HG02642 (cell line): ENCODE data around the gene DOCK2.
A peak's percentile ranks its signal among the peaks of the same experiment; 100 is the strongest.
"Not testable (repeated sequence)": the region's sequence is repeated elsewhere in the genome, so short reads cannot be mapped to it uniquely, and the experiment has no call there.

Source experiments
- ATAC-seq: cut with Tn5 transposase; IDR thresholded peaks from one replicate; pipeline ENCODE4 v1.9.1; 2021; ENCODE audit warnings: mild to moderate bottlenecking; ENCODE audit not compliant: unreplicated experiment, poor library complexity

Gene DOCK2

GRCh38 chr5:169636477-169637084, 494 bp upstream of the DOCK2 start:
- no peak for ATAC-seq

DNA sequence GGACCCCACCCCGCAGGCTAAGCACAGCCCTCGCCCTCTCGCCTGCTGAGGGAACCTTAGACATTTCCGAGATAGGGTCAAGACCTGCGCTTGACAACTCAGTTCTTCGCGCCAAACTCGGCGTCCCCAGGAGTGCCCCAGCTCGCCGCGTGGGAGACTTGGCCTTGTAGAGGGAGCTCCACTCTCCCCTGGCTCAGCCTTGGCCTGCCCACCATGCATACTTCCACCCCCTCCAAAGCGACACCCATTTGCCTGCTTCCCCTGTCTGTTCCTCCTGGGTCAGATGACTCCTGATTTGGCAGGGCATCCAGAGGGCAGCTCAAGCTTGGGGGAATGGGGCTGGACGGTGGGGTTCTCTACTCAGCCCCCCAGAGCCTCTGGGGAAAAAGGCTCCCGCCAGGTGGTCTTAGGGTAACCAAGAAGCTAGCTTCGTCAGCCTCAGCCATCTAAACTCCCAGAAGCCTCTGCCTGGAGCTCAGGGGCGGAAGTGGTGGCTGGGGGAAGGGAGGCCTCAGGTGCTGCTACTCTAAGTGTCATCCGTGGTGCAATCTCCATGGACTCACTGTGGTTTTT, 560 bp downstream of the DOCK2 start:
- peak; percentile 67 for ATAC-seq

DNA sequence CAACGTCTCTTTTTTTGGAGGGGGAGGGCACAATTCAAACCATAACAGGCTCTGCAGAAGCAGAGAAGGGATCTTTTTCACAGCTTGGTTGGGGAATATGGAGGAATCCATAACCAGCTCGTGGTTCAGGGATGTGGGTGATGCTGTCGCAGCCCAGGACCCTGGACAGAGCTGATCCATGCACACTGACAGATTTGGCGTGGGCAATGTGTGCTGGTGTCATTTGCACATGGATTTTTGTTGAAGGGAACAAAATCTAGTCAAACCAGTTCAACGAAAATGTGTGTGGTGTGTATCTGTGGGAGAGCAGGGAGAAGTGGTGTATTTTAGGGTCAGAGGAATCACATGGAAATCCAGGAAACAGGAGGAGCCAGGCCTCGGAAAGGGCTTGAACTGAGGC, 4.2 kb downstream of the DOCK2 start:
- no peak for ATAC-seq

GRCh38 chr5:169646856-169647255, 9.8 kb downstream of the DOCK2 start:
- peak; percentile 37 for ATAC-seq

DNA sequence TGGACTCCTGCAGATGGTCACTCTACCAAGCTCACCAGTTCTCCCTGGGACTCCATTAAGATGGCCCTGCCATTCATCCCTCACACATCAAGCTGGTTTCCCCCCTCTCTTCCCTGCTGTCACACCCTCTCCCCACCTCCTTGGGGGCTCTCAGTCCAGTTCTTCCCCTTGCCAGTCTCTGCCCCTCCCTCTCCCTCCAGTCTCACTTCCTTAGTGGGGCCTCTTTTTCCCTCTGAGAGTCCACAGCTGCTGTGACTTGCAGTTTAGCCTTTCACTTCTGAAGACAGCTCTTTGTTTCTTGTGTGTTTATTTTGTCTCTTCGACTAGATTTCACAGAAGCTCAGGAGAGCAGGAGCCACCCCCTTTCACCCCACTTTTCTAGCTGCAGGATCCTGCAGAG, 10.5 kb downstream of the DOCK2 start:
- peak; percentile 50 for ATAC-seq

GRCh38 chr5:169648725-169649310, 11.7 kb downstream of the DOCK2 start:
- ATAC-seq: no peak

DNA sequence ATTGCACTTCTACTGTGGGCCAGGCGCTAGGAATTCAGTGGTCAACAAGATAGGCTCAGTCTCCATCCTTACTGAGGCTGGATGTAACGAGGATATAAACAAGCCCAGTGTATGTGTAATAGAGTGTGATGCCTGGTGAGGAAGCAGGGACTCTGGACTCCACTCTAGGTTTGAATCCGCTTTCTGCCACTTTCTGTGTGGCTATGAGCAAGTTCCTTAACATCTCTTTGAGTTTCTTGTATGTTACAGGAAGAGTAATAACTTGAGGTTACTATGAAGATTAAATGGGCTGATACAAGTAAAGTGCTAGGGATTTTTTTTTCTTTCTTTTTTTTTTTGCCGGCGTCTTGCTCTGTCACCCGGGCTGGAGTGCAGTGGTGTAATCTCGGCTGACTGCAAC, 12.4 kb downstream of the DOCK2 start:
- no peak for ATAC-seq

DNA sequence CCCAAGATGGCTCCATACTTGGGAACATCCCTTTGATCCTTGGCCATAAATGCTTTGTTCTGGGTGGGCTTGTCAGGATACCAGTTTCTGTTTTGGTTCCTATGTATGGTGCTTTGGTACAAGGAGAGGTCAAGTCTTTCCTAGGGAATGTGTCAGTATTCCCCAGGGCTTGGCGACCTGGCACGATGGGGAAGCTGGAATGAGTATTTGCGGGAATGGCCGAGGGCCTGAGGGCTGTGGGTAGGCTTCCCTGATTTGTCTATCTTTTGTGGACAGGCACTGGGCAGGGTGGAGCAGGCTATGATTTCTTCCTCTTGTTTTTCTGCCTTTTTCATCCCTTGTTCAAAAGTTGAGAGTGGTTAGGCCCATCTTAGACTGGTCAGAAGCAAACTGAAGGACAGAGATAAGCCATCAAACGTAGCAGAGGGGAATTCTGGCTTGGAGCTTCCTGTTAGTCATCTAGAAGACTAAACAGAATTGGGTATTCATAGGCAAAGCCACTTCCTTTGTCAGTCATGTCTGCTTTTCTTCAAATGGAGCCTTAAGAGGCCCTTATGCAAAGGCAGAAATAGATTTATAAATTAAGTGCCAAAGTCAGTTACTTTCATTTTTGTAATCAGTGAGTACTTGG, 13.7 kb downstream of the DOCK2 start:
- peak; percentile 48 for ATAC-seq

DNA sequence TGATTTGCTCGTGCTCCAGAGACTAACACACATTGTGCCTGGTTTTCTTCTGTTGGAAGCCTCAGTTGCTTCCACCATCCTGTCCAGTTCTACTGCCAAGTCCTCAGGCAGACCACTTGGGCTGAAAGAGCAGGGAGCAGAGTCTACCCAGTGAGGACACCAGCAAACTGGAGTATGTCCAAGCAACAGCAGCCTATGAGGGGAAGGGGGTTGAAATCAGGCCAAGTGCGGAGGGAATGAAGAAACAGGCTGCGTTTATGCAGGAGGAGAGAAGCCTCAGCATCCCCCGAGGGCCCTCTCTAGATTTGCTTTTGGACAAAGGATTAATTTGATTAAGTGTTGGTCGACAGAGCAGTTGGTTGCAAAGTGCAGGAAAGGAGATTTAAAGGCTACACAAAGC, 14.5 kb downstream of the DOCK2 start:
- no peak for ATAC-seq

- no peak for ATAC-seq
These were observed 15.0 kb downstream of the DOCK2 start for GRCh38 chr5:169652057-169652456.

DNA sequence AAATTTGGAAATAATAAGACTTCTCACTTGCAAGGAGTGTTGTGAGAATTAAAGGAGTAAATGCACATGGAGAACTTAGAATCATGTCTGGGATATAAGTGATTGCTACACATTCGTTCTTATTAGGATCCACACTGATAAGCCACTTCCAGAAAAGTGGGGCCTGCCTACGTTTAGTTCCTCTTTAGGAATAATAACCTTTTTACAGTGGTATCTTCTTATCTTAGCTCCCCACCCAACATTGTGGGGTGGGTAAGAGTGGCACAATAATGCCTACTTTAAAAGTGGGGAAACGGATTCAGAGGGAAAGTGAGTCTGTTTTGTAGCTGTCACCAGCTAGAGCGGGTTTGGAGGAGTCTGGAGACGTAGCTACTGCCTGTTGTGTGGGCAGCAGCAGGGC, 16.0 kb downstream of the DOCK2 start:
- ATAC-seq: no peak

GRCh38 chr5:169655353-169655752, 18.3 kb downstream of the DOCK2 start:
- ATAC-seq: no peak

GRCh38 chr5:169656125-169656901, 19.2 kb downstream of the DOCK2 start:
- peak; percentile 72 for ATAC-seq

GRCh38 chr5:169657127-169657526, 20.1 kb downstream of the DOCK2 start:
- ATAC-seq: no peak

DNA sequence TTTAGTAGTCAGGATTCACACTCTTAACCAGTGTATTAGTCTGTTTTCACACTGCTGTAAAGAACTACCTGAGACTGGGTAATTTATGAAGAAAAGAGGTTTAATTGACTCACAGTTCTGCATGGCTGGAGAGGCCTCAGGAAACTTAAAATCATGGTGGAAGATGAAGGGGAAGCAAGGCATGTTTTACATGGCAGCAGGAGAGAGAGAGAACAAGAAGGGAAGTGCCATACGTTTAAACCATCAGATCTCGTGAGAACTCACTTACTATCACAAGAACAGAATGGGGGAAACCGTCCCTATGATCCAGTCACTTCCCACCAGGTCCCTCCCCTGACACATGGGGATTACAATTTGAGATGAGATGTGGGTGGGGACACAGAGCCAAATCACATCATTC, 25.4 kb downstream of the DOCK2 start:
- not testable (repeated sequence) for ATAC-seq

DNA sequence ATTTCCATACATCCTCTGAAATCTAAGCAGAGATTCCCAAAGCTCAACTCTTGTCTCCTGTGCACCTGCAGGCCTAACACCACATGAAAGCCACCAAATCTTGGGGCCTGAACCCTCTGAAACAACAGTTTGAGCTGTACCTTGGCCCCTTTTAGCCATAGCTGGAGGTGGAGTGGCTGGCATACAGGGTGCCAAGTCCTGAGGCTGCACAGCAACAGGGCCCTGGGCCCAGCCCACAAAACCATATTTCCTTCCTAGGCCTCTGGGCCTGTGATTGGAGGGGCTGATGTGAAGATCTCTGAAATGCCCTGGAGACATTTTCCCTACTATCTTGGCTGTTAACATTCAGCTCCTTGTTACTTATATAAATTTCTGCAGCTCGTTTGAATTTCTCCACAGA, 26.5 kb downstream of the DOCK2 start:
- ATAC-seq: no peak

DNA sequence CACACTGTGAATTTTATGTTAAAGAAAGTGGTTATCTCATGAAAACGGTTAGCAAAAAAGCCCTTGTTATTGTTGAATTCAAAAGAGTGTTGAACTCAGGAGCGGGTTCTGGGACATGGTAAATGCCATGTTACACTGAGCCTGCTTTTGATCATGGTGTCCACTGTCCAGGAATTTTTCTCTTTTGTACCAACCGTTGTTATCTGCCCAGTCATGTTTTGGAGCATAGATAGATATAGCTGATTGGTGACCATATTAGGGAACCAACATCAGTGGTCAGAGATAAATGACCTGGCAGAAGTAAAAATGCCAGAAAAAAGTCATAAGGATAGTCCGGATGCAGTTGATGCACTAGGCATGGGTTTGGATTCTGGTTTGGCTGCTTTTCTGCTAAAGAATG, 29.3 kb downstream of the DOCK2 start:
- ATAC-seq: no peak

- no peak for ATAC-seq
These were observed 31.0 kb downstream of the DOCK2 start for GRCh38 chr5:169667896-169668674.

DNA sequence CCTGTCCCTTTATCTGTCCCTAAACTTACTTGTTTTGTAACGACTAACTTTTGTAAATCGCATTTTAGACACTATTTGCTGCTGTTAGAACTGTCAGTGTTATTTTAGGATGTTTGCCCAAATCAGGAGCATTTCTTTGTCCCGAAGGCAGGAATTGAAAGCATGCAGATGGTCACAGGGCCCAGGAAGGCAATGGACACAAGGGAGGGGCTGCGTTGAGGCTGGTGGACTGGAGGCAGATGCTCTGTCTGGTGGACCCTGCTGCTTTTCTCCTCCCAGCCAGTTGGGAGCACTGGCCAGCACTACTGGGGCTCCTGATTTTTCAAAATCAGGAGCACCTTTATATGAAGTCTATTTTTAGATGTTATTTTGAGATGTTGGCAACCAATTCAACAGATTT, 31.7 kb downstream of the DOCK2 start:
- no peak for ATAC-seq
